IgD-negative memory B cell (primary cell): ENCODE data around the gene ZNF467. TPM values are rescaled to one million over a fixed set of nuclear protein-coding genes. Genes with fewer than 3 reads are reported as not detected.

Source experiments
- H3K27ac Mint-ChIP-seq, 3 donors: one replicate each; pipeline ENCODE4 v1.8.0; 2020 to 2022; ENCODE audit warnings: mild to moderate bottlenecking in 3 of 3, mixed read lengths in 3 of 3, moderate library complexity in 1 of 3
- H3K27me3 Mint-ChIP-seq: one replicate; pipeline ENCODE4 v1.8.0; 2021; ENCODE audit warnings: mixed read lengths
- H3K36me3 Mint-ChIP-seq: one replicate; pipeline ENCODE4 v1.8.0; 2020; ENCODE audit warnings: mild to moderate bottlenecking, mixed read lengths
- H3K4me1 Mint-ChIP-seq, 3 donors: one replicate each; pipeline ENCODE4 v1.8.0; 2020 to 2022; ENCODE audit warnings: mixed read lengths in 3 of 3, mild to moderate bottlenecking in 1 of 3
- H3K4me3 Mint-ChIP-seq, 4 donors: one replicate each; pipeline ENCODE4 v1.8.0; 2020 to 2022; ENCODE audit warnings: mild to moderate bottlenecking in 4 of 4, mixed read lengths in 4 of 4, moderate library complexity in 3 of 4
- H3K9me3 Mint-ChIP-seq, 3 donors: one replicate each; pipeline ENCODE4 v1.8.0; 2020 to 2021; ENCODE audit warnings: mixed read lengths in 3 of 3, mild to moderate bottlenecking in 1 of 3
- polyA plus RNA-seq: library from polyadenylated mRNA; unstranded; fragments of 300-500 nt; fragmentation: Illumina TruSeq; gene quantifications from one replicate; pipeline ENCODE4 v1.2.3, GENCODE V29; 2021

Gene ZNF467
- polyA plus RNA-seq, 1 donor from 2014 or later: not detected

- Mint-ChIP-seq H3K27ac (no peak overlapping the region), H3K4me3 (no peak overlapping the region), H3K27me3 (peaks cover 14% of the 10 kb centered on the region), H3K36me3 (no peaks in the 10 kb centered on the region), H3K9me3 (no peaks in the 10 kb centered on the region), H3K4me1 (peaks cover 0 to 11% (median 0%) of the 10 kb centered on the region in 3 donors)
Measured at GRCh38 chr7:149785402-149785801, 12.0 kb upstream of the ZNF467 start.

GRCh38 chr7:149784251-149784608 lies 10.8 kb upstream of the ZNF467 start:
- H3K4me1 Mint-ChIP-seq: peaks cover 0 to 9% (median 2%) of the 10 kb centered on the region in 3 donors
- H3K27ac Mint-ChIP-seq: no peak overlapping the region
- H3K9me3 Mint-ChIP-seq: no peaks in the 10 kb centered on the region
- peaks cover 7% of the 10 kb centered on the region for H3K27me3 Mint-ChIP-seq
- no peak overlapping the region for H3K4me3 Mint-ChIP-seq
- no peaks in the 10 kb centered on the region for H3K36me3 Mint-ChIP-seq

- H3K27ac Mint-ChIP-seq: no peak overlapping the region
- peaks cover 0 to 9% (median 2%) of the 10 kb centered on the region in 3 donors for H3K4me1 Mint-ChIP-seq
- H3K4me3 Mint-ChIP-seq: no peak overlapping the region
- H3K36me3 Mint-ChIP-seq: no peaks in the 10 kb centered on the region
- peaks cover 5% of the 10 kb centered on the region for H3K27me3 Mint-ChIP-seq
- H3K9me3 Mint-ChIP-seq: no peaks in the 10 kb centered on the region
Measured at GRCh38 chr7:149783386-149784250, 10.2 kb upstream of the ZNF467 start.

- Mint-ChIP-seq H3K27ac (no peak overlapping the region), H3K9me3 (no peaks in the 10 kb centered on the region), H3K36me3 (no peaks in the 10 kb centered on the region), H3K27me3 (peaks cover 2% of the 10 kb centered on the region), H3K4me1 (peaks cover 0 to 9% (median 2%) of the 10 kb centered on the region in 3 donors), H3K4me3 (no peak overlapping the region)
Measured at GRCh38 chr7:149782682-149783345, 9.4 kb upstream of the ZNF467 start.

- Mint-ChIP-seq H3K27ac (no peak overlapping the region), H3K4me1 (peaks cover 0 to 9% (median 4%) of the 10 kb centered on the region in 3 donors), H3K36me3 (no peaks in the 10 kb centered on the region), H3K9me3 (no peaks in the 10 kb centered on the region), H3K4me3 (peak overlapping the region in 1 of 4 donors; percentile 16), H3K27me3 (peaks cover 2% of the 10 kb centered on the region)
Measured at GRCh38 chr7:149781921-149782320, 8.5 kb upstream of the ZNF467 start.

- H3K4me3 Mint-ChIP-seq: no peak overlapping the region
- no peaks in the 10 kb centered on the region for H3K36me3 Mint-ChIP-seq
- no peaks in the 10 kb centered on the region for H3K9me3 Mint-ChIP-seq
- no peak overlapping the region for H3K27ac Mint-ChIP-seq
- peaks cover 2% of the 10 kb centered on the region for H3K27me3 Mint-ChIP-seq
- H3K4me1 Mint-ChIP-seq: peaks cover 0 to 9% (median 4%) of the 10 kb centered on the region in 3 donors
Measured at GRCh38 chr7:149780636-149781419, 7.4 kb upstream of the ZNF467 start.

- Mint-ChIP-seq H3K27ac (no peak overlapping the region), H3K27me3 (no peaks in the 10 kb centered on the region), H3K4me3 (no peak overlapping the region), H3K9me3 (no peaks in the 10 kb centered on the region), H3K4me1 (peaks cover 0 to 9% (median 4%) of the 10 kb centered on the region in 3 donors), H3K36me3 (no peaks in the 10 kb centered on the region)
Measured at GRCh38 chr7:149780056-149780455, 6.7 kb upstream of the ZNF467 start.

GRCh38 chr7:149779502-149779805 lies 6.1 kb upstream of the ZNF467 start:
- peak overlapping the region in 1 of 3 donors; percentile 88 for H3K27ac Mint-ChIP-seq
- peaks cover 0 to 9% (median 4%) of the 10 kb centered on the region in 3 donors for H3K4me1 Mint-ChIP-seq
- no peaks in the 10 kb centered on the region for H3K36me3 Mint-ChIP-seq
- no peak overlapping the region for H3K4me3 Mint-ChIP-seq
- no peaks in the 10 kb centered on the region for H3K27me3 Mint-ChIP-seq
- no peaks in the 10 kb centered on the region for H3K9me3 Mint-ChIP-seq

GRCh38 chr7:149778696-149779501 lies 5.5 kb upstream of the ZNF467 start:
- Mint-ChIP-seq H3K27me3 (no peaks in the 10 kb centered on the region), H3K4me3 (no peak overlapping the region), H3K9me3 (no peaks in the 10 kb centered on the region), H3K36me3 (no peaks in the 10 kb centered on the region), H3K27ac (peak overlapping the region in 1 of 3 donors; percentile 88), H3K4me1 (peaks cover 0 to 9% (median 4%) of the 10 kb centered on the region in 3 donors)

- Mint-ChIP-seq H3K9me3 (no peaks in the 10 kb centered on the region), H3K36me3 (no peaks in the 10 kb centered on the region), H3K4me3 (no peak overlapping the region), H3K4me1 (peaks cover 0 to 9% (median 4%) of the 10 kb centered on the region in 3 donors), H3K27ac (no peak overlapping the region), H3K27me3 (no peaks in the 10 kb centered on the region)
Measured at GRCh38 chr7:149778327-149778637, 4.9 kb upstream of the ZNF467 start.

GRCh38 chr7:149777551-149778326 lies 4.4 kb upstream of the ZNF467 start:
- Mint-ChIP-seq H3K9me3 (no peaks in the 10 kb centered on the region), H3K4me3 (no peak overlapping the region)

GRCh38 chr7:149776848-149777407 lies 3.5 kb upstream of the ZNF467 start:
- Mint-ChIP-seq H3K9me3 (no peaks in the 10 kb centered on the region), H3K36me3 (no peaks in the 10 kb centered on the region), H3K27ac (no peak overlapping the region), H3K4me3 (no peak overlapping the region), H3K4me1 (peaks cover 0 to 9% (median 4%) of the 10 kb centered on the region in 3 donors), H3K27me3 (no peaks in the 10 kb centered on the region)

More at GRCh38 chr7:149777551-149778326, 4.4 kb upstream of the ZNF467 start:
- no peaks in the 10 kb centered on the region for H3K36me3 Mint-ChIP-seq
- peaks cover 0 to 9% (median 4%) of the 10 kb centered on the region in 3 donors for H3K4me1 Mint-ChIP-seq
- H3K27ac Mint-ChIP-seq: no peak overlapping the region
- H3K27me3 Mint-ChIP-seq: no peaks in the 10 kb centered on the region

GRCh38 chr7:149776289-149776688 lies 2.9 kb upstream of the ZNF467 start:
- peaks cover 0 to 5% (median 4%) of the 10 kb centered on the region in 3 donors for H3K4me1 Mint-ChIP-seq
- no peak overlapping the region for H3K27ac Mint-ChIP-seq
- H3K27me3 Mint-ChIP-seq: no peaks in the 10 kb centered on the region
- H3K4me3 Mint-ChIP-seq: no peak overlapping the region
- no peaks in the 10 kb centered on the region for H3K36me3 Mint-ChIP-seq
- H3K9me3 Mint-ChIP-seq: no peaks in the 10 kb centered on the region

GRCh38 chr7:149775176-149775556 lies 1.8 kb upstream of the ZNF467 start:
- no peaks in the 10 kb centered on the region for H3K27me3 Mint-ChIP-seq
- H3K4me1 Mint-ChIP-seq: peaks cover 0 to 4% (median 0%) of the 10 kb centered on the region in 3 donors
- H3K27ac Mint-ChIP-seq: peak overlapping the region in 1 of 3 donors; percentile 77
- H3K4me3 Mint-ChIP-seq: peak overlapping the region; percentile 18 to 81 (median 68)
- no peaks in the 10 kb centered on the region for H3K9me3 Mint-ChIP-seq
- H3K36me3 Mint-ChIP-seq: no peaks in the 10 kb centered on the region
